GM18526 (cell line): Measurements from ENCODE around the gene ITGA1.

Source experiments
- POLR2A ChIP-seq: IDR thresholded peaks from 3 replicates; pipeline ENCODE4 v1.6.1; 2011; ENCODE audit not compliant: insufficient read length; ENCODE audit errors: extremely low read depth

The ITGA1 gene

GRCh38 chr5:52915176-52915875, 127.6 kb downstream of the ITGA1 start:
- TF ChIP-seq POLR2A: no peak

- TF ChIP-seq POLR2A: no peak
These were observed 133.2 kb downstream of the ITGA1 start for GRCh38 chr5:52920929-52921328.

- no peak for TF ChIP-seq POLR2A
These were observed 134.7 kb downstream of the ITGA1 start for GRCh38 chr5:52922384-52922783.

GRCh38 chr5:52924456-52924855, 136.7 kb downstream of the ITGA1 start:
- no peak for TF ChIP-seq POLR2A

- TF ChIP-seq POLR2A: no peak
These were observed 137.3 kb downstream of the ITGA1 start for GRCh38 chr5:52925001-52925400.

GRCh38 chr5:52928689-52929088, 141.0 kb downstream of the ITGA1 start:
- TF ChIP-seq POLR2A: no peak

GRCh38 chr5:52938226-52938625, 150.5 kb downstream of the ITGA1 start:
- TF ChIP-seq POLR2A: no peak

- no peak for TF ChIP-seq POLR2A
These were observed 155.6 kb downstream of the ITGA1 start for GRCh38 chr5:52943285-52943684.

GRCh38 chr5:52943808-52944207, 156.1 kb downstream of the ITGA1 start:
- no peak for TF ChIP-seq POLR2A

- TF ChIP-seq POLR2A: no peak
These were observed 157.3 kb downstream of the ITGA1 start for GRCh38 chr5:52945040-52945439.

GRCh38 chr5:52947208-52947607, 159.5 kb downstream of the ITGA1 start:
- no peak for TF ChIP-seq POLR2A

- no peak for TF ChIP-seq POLR2A
These were observed 160.1 kb downstream of the ITGA1 start for GRCh38 chr5:52947851-52948250.

GRCh38 chr5:52948418-52949076, 160.8 kb downstream of the ITGA1 start:
- no peak for TF ChIP-seq POLR2A

- TF ChIP-seq POLR2A: no peak
These were observed 163.0 kb downstream of the ITGA1 start for GRCh38 chr5:52950686-52951085.

GRCh38 chr5:52952483-52952882, 164.8 kb downstream of the ITGA1 start:
- TF ChIP-seq POLR2A: no peak

- TF ChIP-seq POLR2A: no peak
These were observed 168.3 kb downstream of the ITGA1 start for GRCh38 chr5:52956014-52956413.
